Breast epithelium (tissue), 4 donors: ENCODE measurements around the gene TMEM247. TPM values are rescaled to one million over a fixed set of nuclear protein-coding genes. Genes with fewer than 3 reads are reported as not detected.
"Not testable (repeated sequence)": the region's sequence is repeated elsewhere in the genome, so short reads cannot be mapped to it uniquely, and the experiment has no call there.

ENCODE experiments used
- DNase-seq, 2 donors: peaks; one replicate each; pipeline ENCODE4 v3.0.0-alpha.2; 2019; ENCODE audit warnings: low spot score in 2 of 2
- H3K27ac ChIP-seq, 2 donors: fragments of 200-600 bp; sonication (generic) in 1 of 2; one replicate each; pipeline ENCODE4 v1.5.1; 2016 to 2019; ENCODE audit warnings: mild to moderate bottlenecking in 1 of 2
- H3K27me3 ChIP-seq, 2 donors: fragments of 200-600 bp; sonication (generic) in 1 of 2; one replicate each; pipeline versions ENCODE4 v1.5.1 to v1.6.0; 2017 to 2019; ENCODE audit warnings: control low read depth in 1 of 2, mild to moderate bottlenecking in 1 of 2
- H3K36me3 ChIP-seq: fragments of 200-600 bp; one replicate; pipeline ENCODE4 v1.5.1; 2019
- H3K4me1 ChIP-seq, 2 donors: fragments of 200-600 bp; sonication (generic); one replicate each; pipeline ENCODE4 v1.5.1; 2016 to 2019; ENCODE audit warnings: control low read depth in 1 of 2
- H3K4me3 ChIP-seq, 3 donors: fragments of 200-600 bp; sonication (generic); 1 replicate in 2 of 3; 2 replicates in 1 of 3; pipeline ENCODE4 v1.5.1; 2016 to 2019; ENCODE audit warnings: mild to moderate bottlenecking in 3 of 3, moderate library complexity in 2 of 3
- H3K9me3 ChIP-seq, 2 donors: fragments of 200-600 bp; sonication (generic) in 1 of 2; one replicate each; pipeline ENCODE4 v1.5.1; 2016 to 2019; ENCODE audit warnings: control low read depth in 1 of 2
- CTCF ChIP-seq, 3 donors: fragments of 450-650 bp; IDR thresholded peaks; one replicate each; pipeline ENCODE4 v1.5.1; 2016 to 2017; ENCODE audit warnings: antibody characterized with exemption in 3 of 3, mild to moderate bottlenecking in 3 of 3, moderate library complexity in 3 of 3
- POLR2A ChIP-seq: fragments of 450-650 bp; IDR thresholded peaks from one replicate; pipeline ENCODE4 v1.6.1; 2016; ENCODE audit warnings: antibody characterized with exemption, mild to moderate bottlenecking, moderate library complexity
- POLR2AphosphoS5 ChIP-seq, 3 donors: sonication (generic); formaldehyde crosslinking; IDR thresholded peaks; one replicate each; pipeline ENCODE4 v1.6.1; 2017; ENCODE audit warnings: antibody characterized with exemption in 3 of 3
- intact Hi-C: fragments of 100-400 bp; cut with DNase I; formaldehyde crosslinking; loops from one replicate; pipeline ENCODE4 v1.15.1; 2023; ENCODE audit warnings: low total_unique reads
- total RNA-seq, 3 donors: library from RNA; depleted of rRNA; stranded (reverse); fragments of >200 nt; gene quantifications; one replicate each; pipeline ENCODE4 v1.1.0, GENCODE V29; 2016

The TMEM247 gene
- total RNA-seq, 3 donors from 2014 or later = not detected

- Histone ChIP-seq H3K4me1 (no peaks in the 10 kb centered on the region), H3K27ac (no peak overlapping the region), H3K27me3 (no peaks in the 10 kb centered on the region), H3K36me3 (no peaks in the 10 kb centered on the region), H3K9me3 (peaks cover 0 to 14% of the 10 kb centered on the region in 2 donors), H3K4me3 (no peak overlapping the region)
- no peak for DNase-seq
- TF ChIP-seq POLR2A (no peak), POLR2AphosphoS5 (IDR thresholded peaks at IDR 0.05) (no peak), CTCF (IDR thresholded peaks at IDR 0.05) (no peak)
- intact Hi-C loops = no loop called here
Observed at GRCh38 chr2:46517485-46517884, 38.1 kb downstream of the TMEM247 start.

GRCh38 chr2:46518861-46519260 lies 39.5 kb downstream of the TMEM247 start:
- Histone ChIP-seq H3K9me3 (peaks cover 0 to 14% of the 10 kb centered on the region in 2 donors), H3K36me3 (no peaks in the 10 kb centered on the region), H3K27me3 (no peaks in the 10 kb centered on the region), H3K4me3 (no peak overlapping the region), H3K27ac (no peak overlapping the region), H3K4me1 (no peaks in the 10 kb centered on the region)
- DNase-seq = no peak
- TF ChIP-seq POLR2AphosphoS5 (IDR thresholded peaks at IDR 0.05) = no peak
- intact Hi-C loops = no loop called here

GRCh38 chr2:46519265-46519664 lies 39.9 kb downstream of the TMEM247 start:
- no peak overlapping the region for H3K27ac ChIP-seq
- no peaks in the 10 kb centered on the region for H3K4me1 ChIP-seq
- DNase-seq = no peak
- intact Hi-C loops = no loop called here
- TF ChIP-seq POLR2AphosphoS5 (IDR thresholded peaks at IDR 0.05) = no peak
- no peak for TF ChIP-seq CTCF (IDR thresholded peaks at IDR 0.05)
- TF ChIP-seq POLR2A = no peak
- H3K9me3 ChIP-seq = peaks cover 0 to 14% of the 10 kb centered on the region in 2 donors
- no peaks in the 10 kb centered on the region for H3K36me3 ChIP-seq
- H3K27me3 ChIP-seq = no peaks in the 10 kb centered on the region
- no peak overlapping the region for H3K4me3 ChIP-seq

GRCh38 chr2:46520130-46520711 lies 40.9 kb downstream of the TMEM247 start:
- intact Hi-C loops = no loop called here
- no peak for DNase-seq
- Histone ChIP-seq H3K4me1 (no peaks in the 10 kb centered on the region), H3K27ac (peak overlapping the region; percentile 4 to 76), H3K36me3 (no peaks in the 10 kb centered on the region), H3K9me3 (peaks cover 0 to 14% of the 10 kb centered on the region in 2 donors), H3K27me3 (no peaks in the 10 kb centered on the region), H3K4me3 (no peak overlapping the region)
- TF ChIP-seq POLR2AphosphoS5 (IDR thresholded peaks at IDR 0.05) (no peak), CTCF (IDR thresholded peaks at IDR 0.05) (no peak), POLR2A (no peak)

- no peaks in the 10 kb centered on the region for H3K36me3 ChIP-seq
- H3K9me3 ChIP-seq = peaks cover 0 to 9% of the 10 kb centered on the region in 2 donors
- H3K4me1 ChIP-seq = no peaks in the 10 kb centered on the region
- intact Hi-C loops = no loop called here
- no peaks in the 10 kb centered on the region for H3K27me3 ChIP-seq
- TF ChIP-seq POLR2AphosphoS5 (IDR thresholded peaks at IDR 0.05) (peak in 1 of 3 donors; percentile 48), CTCF (IDR thresholded peaks at IDR 0.05) (no peak), POLR2A (no peak)
- peak in 1 of 2 donors; percentile 56 for DNase-seq
- H3K27ac ChIP-seq = peak overlapping the region in 1 of 2 donors; percentile 34
- H3K4me3 ChIP-seq = no peak overlapping the region
Observed at GRCh38 chr2:46521215-46521683, 41.9 kb downstream of the TMEM247 start.

- H3K36me3 ChIP-seq, H3K9me3 ChIP-seq, H3K27me3 ChIP-seq, H3K4me1 ChIP-seq, intact Hi-C loops, DNase-seq, H3K27ac ChIP-seq, H3K4me3 ChIP-seq: not testable (repeated sequence)
Observed at GRCh38 chr2:46522385-46522784, 43.0 kb downstream of the TMEM247 start.
